ENCODE results near the gene TMEM167B.
A peak's percentile ranks its signal among the peaks of the same experiment; 100 is the strongest.
"Not testable (repeated sequence)": the region's sequence is repeated elsewhere in the genome, so short reads cannot be mapped to it uniquely, and the experiment has no call there.

TMEM167B gene

DNA sequence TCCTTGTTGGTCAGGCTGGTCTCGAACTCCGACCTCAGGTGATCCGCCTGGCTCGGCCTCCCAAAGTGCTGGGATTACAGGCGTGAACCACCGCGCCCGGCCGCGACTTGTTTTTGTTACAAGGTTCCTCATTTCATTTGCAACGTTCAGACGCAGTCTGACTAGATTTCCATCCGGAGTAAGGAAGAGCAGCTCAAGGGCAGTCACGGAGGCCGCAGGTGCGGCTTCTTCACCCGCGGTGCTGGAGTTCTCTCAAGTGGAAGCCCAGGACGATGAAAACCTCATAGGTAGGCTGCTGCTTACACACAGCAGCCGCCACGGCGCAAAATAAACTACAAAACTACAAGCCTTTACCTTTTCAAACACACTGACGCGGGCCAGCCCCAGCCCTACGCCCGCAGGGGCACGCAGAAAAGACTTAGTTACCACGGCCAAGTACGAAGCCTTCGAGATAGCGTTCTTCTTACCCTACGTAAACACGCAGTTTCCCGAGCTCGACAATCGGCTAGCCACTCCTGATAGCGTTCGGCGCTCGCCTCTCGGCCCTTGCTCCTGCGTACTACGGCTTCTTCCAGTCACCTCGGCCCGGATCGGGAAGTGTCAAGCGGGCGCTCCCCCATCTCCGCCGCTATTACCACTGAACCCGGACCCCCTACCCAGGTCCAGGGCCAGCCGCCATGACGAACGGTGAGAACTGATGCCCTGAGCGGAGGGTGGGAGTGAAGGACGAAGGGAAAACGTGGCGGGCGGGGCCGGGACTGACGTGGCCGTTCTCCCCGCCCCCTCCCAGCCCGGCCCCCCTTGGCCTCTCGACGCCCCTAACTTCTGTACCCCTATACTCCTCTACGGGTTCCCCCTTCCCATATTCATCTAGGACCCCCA is at the start of gene TMEM167B:
Gene TMEM167B (plus strand): TSS at position 569 of the 882 bp plus-strand sequence. CDS start 109 bp downstream, at position 678.
- DNase-seq (ENCODE audit: low read depth), result peak; percentile 82

- DNase-seq (ENCODE audit: low read depth), result no peak
Measured at GRCh38 chr1:109040989-109041620, 49.5 kb upstream of the TMEM167B start.

DNA sequence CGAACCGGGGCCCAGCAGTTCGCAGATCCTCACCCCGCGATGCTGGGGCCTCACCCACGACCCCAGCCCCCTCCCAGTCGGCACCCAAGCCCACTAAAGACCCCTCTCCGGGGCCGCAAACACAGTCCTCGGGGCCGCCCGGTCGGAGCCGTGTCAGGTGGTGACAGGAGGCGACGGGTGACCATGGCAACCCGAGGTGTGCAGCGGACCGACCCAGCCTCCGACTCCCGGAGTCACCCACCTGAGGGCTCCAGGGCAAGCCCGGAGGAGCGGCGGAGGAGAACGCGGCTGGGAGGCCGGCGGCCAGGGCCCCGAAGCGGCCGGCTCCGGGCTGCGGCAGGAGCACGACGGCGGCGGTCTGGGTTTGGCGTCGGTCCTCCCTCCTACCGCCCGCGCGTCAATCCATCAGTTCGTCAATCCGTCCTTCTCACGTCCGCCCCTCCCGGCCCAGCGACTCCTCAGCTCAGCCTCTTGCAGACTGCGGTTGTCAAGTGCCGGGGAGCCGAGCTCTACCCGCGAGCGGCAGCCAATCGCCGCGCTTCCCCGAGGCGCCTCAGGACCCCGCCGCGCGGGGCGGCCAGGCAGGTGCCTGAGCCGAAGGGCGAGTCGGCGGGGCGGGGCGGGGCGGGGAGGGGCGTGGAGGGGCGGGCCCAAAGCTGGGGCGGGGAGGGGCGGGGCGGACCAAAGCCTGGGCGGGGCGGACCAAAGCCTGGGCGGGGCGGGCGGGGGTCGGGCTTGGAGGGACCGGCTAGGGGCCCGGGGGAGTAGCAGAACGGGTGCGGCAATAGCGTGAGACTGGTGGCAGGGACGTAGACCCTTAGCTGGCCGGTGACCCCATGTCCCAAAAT is 48.7 kb upstream of the TMEM167B start, which contains the start of gene WDR47:
Gene WDR47 (minus strand): TSS at position 482 of the 848 bp plus-strand sequence. CDS start 18,590 bp downstream, outside the sequence.
- DNase-seq (ENCODE audit: low read depth), result peak; percentile 62

GRCh38 chr1:109045595-109045994 is 45.0 kb upstream of the TMEM167B start:
- DNase-seq (ENCODE audit: low read depth), result no peak

- DNase-seq (ENCODE audit: low read depth), result no peak
Measured at GRCh38 chr1:109046671-109047070, 43.9 kb upstream of the TMEM167B start.

- no peak for DNase-seq (ENCODE audit: low read depth)
Measured at GRCh38 chr1:109047339-109047738, 43.2 kb upstream of the TMEM167B start.

- no peak for DNase-seq (ENCODE audit: low read depth)
Measured at GRCh38 chr1:109048335-109048734, 42.2 kb upstream of the TMEM167B start.

- no peak for DNase-seq (ENCODE audit: low read depth)
Measured at GRCh38 chr1:109050228-109050995, 40.2 kb upstream of the TMEM167B start.

GRCh38 chr1:109052145-109052544 is 38.4 kb upstream of the TMEM167B start:
- DNase-seq (ENCODE audit: low read depth), result not testable (repeated sequence)

DNA sequence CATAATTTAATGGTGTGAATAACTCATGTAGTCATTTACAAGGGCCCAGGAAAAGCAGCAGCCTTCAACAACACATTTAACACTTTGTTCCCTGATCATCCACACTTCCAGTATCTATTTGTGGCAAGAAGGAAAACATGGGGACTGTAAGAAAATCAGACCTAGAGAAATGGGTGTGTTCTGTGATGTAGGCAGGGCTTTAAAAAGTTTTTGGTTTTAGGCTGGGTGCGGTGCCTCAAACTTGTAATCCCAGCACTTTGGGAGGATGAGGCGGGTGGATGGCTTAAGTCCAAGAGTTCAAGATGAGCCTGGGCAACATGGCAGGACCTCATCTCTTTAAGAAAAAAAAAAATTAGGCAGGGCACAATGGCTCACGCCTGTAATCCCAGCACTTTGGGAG is 34.5 kb upstream of the TMEM167B start:
- DNase-seq (ENCODE audit: low read depth), result no peak

GRCh38 chr1:109059026-109059425 is 31.5 kb upstream of the TMEM167B start:
- no peak for DNase-seq (ENCODE audit: low read depth)

- no peak for DNase-seq (ENCODE audit: low read depth)
Measured at GRCh38 chr1:109060707-109061106, 29.9 kb upstream of the TMEM167B start.

- DNase-seq (ENCODE audit: low read depth), result no peak
Measured at GRCh38 chr1:109061183-109061582, 29.4 kb upstream of the TMEM167B start.

GRCh38 chr1:109065137-109065536 is 25.4 kb upstream of the TMEM167B start:
- DNase-seq (ENCODE audit: low read depth), result no peak

GRCh38 chr1:109067883-109068282 is 22.7 kb upstream of the TMEM167B start:
- no peak for DNase-seq (ENCODE audit: low read depth)

- DNase-seq (ENCODE audit: low read depth), result no peak
Measured at GRCh38 chr1:109069294-109069693, 21.3 kb upstream of the TMEM167B start.

GRCh38 chr1:109075531-109076490 is 14.8 kb upstream of the TMEM167B start, which contains the start of gene TAF13:
TSS of gene TAF13 (minus strand) at chr1:109076003. CDS start at chr1:109075947, 56 bp downstream.
- peak; percentile 85 for DNase-seq (ENCODE audit: low read depth)

DNA sequence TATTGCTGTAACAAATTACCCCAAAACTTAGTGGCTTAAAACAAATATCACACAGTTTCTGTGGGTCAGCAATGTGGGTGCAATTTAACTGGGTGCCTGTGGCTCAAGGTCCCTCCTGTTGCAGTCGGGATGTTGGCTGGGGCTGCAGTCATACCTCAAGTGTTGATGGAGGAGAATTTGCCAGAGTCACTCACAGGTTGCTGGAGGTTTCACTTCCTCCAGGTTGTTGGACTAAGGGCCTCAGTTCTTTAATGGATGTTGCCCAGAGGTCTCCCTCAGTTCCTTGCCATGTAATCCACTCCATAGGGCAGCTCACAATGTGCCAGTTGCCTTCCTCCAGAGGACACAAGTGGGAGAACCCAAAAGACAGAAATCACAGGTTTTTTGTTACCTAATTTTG is 12.2 kb upstream of the TMEM167B start:
- no peak for DNase-seq (ENCODE audit: low read depth)

DNA sequence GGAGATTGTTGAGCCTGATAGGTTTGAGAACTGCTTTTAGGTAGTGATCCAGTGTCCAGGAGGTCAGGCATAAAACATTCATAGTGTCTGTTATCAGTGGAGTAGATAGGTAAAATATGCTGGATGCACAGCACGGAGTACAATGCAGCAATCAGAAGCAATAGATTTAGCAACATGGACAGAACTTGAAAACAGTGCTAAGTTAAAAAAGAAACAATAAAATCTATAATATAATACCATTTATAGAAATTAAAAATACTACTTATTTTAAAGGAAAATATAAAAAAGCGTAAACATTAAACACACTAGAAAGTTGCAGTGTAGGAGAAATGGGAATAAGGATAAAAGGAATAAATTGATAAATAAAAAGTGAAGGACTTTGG is 11.3 kb upstream of the TMEM167B start:
- no peak for DNase-seq (ENCODE audit: low read depth)

GRCh38 chr1:109080441-109081082 is 10.0 kb upstream of the TMEM167B start:
- no peak for DNase-seq (ENCODE audit: low read depth)
